HepG2 (cell line): ENCODE data around the gene ZFPM1. TPM values are rescaled to one million over a fixed set of nuclear protein-coding genes. Genes with fewer than 3 reads are reported as not detected.
A peak's percentile ranks its signal among the peaks of the same experiment; 100 is the strongest.

Source experiments
- ARNT2 ChIP-seq: sonication (generic); formaldehyde crosslinking; IDR thresholded peaks from 2 replicates; pipeline ENCODE4 v1.8.0; 2022; ENCODE audit warnings: mild to moderate bottlenecking, low read depth, missing genetic modification reagents, moderate library complexity
- BRD4 ChIP-seq: sonication (generic); formaldehyde crosslinking; IDR thresholded peaks from 2 replicates; pipeline ENCODE4 v1.4.0; 2020; ENCODE audit warnings: missing genetic modification reagents
- CC2D1A ChIP-seq: sonication (generic); formaldehyde crosslinking; IDR thresholded peaks from 2 replicates; pipeline ENCODE4 v1.8.1; 2023; ENCODE audit warnings: mild to moderate bottlenecking, missing genetic modification reagents
- CCAR2 ChIP-seq: fragments of 200-400 bp; formaldehyde crosslinking; optimal IDR thresholded peaks from 2 replicates; pipeline ENCODE3; 2018; ENCODE audit warnings: low read depth, mild to moderate bottlenecking, low read length, moderate library complexity
- ELF1 ChIP-seq: sonication (generic); formaldehyde crosslinking; IDR thresholded peaks from 2 replicates; pipeline ENCODE4 v1.4.0; 2020; ENCODE audit warnings: missing genetic modification reagents
- HCFC1 ChIP-seq: fragments of 150-350 bp; IDR thresholded peaks from 2 replicates; pipeline ENCODE4 v1.6.1; 2014; ENCODE audit warnings: low read depth, low read length
- HDAC1 ChIP-seq: sonication (generic); formaldehyde crosslinking; IDR thresholded peaks from 2 replicates; pipeline ENCODE4 v1.5.1; 2020; ENCODE audit warnings: mild to moderate bottlenecking, missing genetic modification reagents
- HIVEP1 ChIP-seq: sonication (generic); formaldehyde crosslinking; IDR thresholded peaks from 2 replicates; pipeline ENCODE4 v1.4.0; 2020; ENCODE audit warnings: mild to moderate bottlenecking, missing genetic modification reagents
- HNRNPK ChIP-seq: fragments of 200-400 bp; formaldehyde crosslinking; IDR thresholded peaks from 2 replicates; pipeline ENCODE4 v1.6.1; 2018; ENCODE audit warnings: low read length, low read depth, moderate library complexity, mild to moderate bottlenecking; ENCODE audit not compliant: poor library complexity, severe bottlenecking
- KDM1A ChIP-seq: IDR thresholded peaks from 2 replicates; pipeline ENCODE4 v1.6.1; 2016; ENCODE audit warnings: missing compliant biosample characterization
- KLF9 ChIP-seq: IDR thresholded peaks from 2 replicates; pipeline ENCODE4 v1.6.1; 2016; ENCODE audit warnings: low read depth
- NFATC3 ChIP-seq: sonication (generic); formaldehyde crosslinking; IDR thresholded peaks from 2 replicates; pipeline ENCODE4 v1.5.1; 2020; ENCODE audit warnings: mild to moderate bottlenecking, missing genetic modification reagents
- PHF5A ChIP-seq: IDR thresholded peaks from one replicate; pipeline ENCODE4 v1.6.1; 2018; ENCODE audit warnings: low read depth, missing genetic modification reagents; ENCODE audit not compliant: unreplicated experiment
- SIN3A ChIP-seq: IDR thresholded peaks from 2 replicates; pipeline ENCODE4 v1.6.1; 2011; ENCODE audit warnings: low read depth, mild to moderate bottlenecking, control low read depth, low read length, borderline replicate concordance
- TSC22D2 ChIP-seq: sonication (generic); formaldehyde crosslinking; IDR thresholded peaks from 2 replicates; pipeline ENCODE4 v1.5.1; 2020; ENCODE audit warnings: missing genetic modification reagents, mild to moderate bottlenecking, borderline replicate concordance
- ZNF335 ChIP-seq: sonication (generic); formaldehyde crosslinking; IDR thresholded peaks from 2 replicates; pipeline ENCODE4 v1.4.0; 2020; ENCODE audit warnings: missing genetic modification reagents
- ZNF772 ChIP-seq: sonication (generic); formaldehyde crosslinking; IDR thresholded peaks from 2 replicates; pipeline ENCODE4 v1.5.0; 2020; ENCODE audit warnings: mild to moderate bottlenecking, missing genetic modification reagents
- polyA plus RNA-seq, 8 experiments: library from polyadenylated mRNA; depleted of rRNA in 3 of 8; stranded (reverse) in 7 of 8; unstranded in 1 of 8; fragments of >200 nt; fragmentation: Illumina TruSeq in 4 of 8; extraction: Trizol in 4 of 8; gene quantifications; 2 replicates each; pipeline versions ENCODE4 v1.2.1 to v1.2.3, GENCODE V29; 2011 to 2016; ENCODE audit warnings: low read depth in 4 of 8, missing spikeins in 1 of 8, mixed read lengths in 1 of 8; ENCODE audit not compliant: insufficient read depth in 1 of 8
- total RNA-seq, 5 experiments: library from RNA; depleted of rRNA; stranded (reverse); fragments of >200 nt; fragmentation: Illumina TruSeq; extraction: Trizol; gene quantifications; 2 replicates each; pipeline ENCODE4 v1.2.3, GENCODE V29; 2016; ENCODE audit warnings: low read depth in 1 of 5
- TF ChIP-seq, protein P1 (sequence below): sonication (generic); formaldehyde crosslinking; IDR thresholded peaks from 2 replicates; pipeline ENCODE4 v1.8.1; 2023; ENCODE audit warnings: missing genetic modification reagents, mild to moderate bottlenecking, borderline replicate concordance
- TF ChIP-seq, protein P2 (sequence below): sonication (generic); formaldehyde crosslinking; IDR thresholded peaks from 2 replicates; pipeline ENCODE4 v1.5.1; 2020; ENCODE audit warnings: mild to moderate bottlenecking, moderate library complexity, missing genetic modification reagents
- TF ChIP-seq, protein P3 (sequence below): sonication (generic); formaldehyde crosslinking; IDR thresholded peaks from 2 replicates; pipeline ENCODE4 v1.5.0; 2020; ENCODE audit warnings: mild to moderate bottlenecking, missing genetic modification reagents, borderline replicate concordance

The ZFPM1 gene
- total and polyA plus RNA-seq, 2 of the 13 experiments (the other 11 are each of a cell fraction or from before 2014, with no cell fraction given), result 1.3 to 3.8 TPM

DNA sequence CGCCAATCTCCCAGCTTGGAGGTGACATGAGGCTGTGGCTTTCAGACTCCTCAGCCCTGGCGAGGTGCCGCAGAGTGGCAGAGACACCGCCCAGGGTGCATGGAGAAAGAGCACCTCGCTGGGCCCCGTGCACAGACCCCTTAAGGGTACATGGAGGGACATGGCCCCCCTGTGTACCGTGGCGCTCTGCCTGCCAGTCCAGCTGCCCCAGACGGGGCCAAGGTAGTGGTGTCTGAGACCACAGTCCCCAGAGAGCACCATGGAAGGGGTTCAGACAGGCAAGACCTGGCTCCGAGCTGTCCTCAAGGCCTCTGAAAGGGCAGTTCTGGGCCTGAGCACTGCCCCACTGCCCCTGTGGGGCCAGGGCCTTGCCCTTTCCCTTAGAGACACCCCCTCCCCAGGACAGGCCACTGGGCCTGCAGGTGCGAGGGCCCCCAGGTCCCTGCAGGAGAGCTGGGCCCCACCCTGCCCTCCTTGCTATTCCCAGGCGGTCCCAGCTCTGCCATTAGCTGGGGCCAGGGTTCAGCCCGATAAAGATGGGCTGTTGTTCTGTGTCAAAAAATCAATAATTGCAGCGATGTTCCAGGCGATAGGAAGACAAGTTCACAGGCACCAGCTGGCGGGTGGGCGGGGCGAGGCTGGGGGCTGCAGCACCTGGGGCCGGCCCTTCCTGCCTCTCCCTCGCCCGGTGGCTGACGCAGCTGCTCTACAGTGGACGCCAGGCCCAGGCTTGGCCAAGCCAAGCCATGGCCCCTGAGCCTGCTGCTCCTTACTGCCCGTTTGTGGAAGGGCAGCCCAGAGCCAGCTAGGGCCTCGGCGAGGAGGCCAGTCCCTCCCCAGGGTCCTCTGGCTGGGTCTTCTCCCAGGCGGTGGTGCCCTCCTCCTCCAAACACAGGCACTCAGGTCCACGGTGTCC is 51.7 kb downstream of the ZFPM1 start (continued):
- TF ChIP-seq ZNF335 (CRISPR knock-in tag) (peak; percentile 63; the same call in 1 of the 2 replicates), HIVEP1 (CRISPR knock-in tag) (peak; percentile 74; the same call in 1 of the 2 replicates), CCAR2 (no peak), HDAC1 (CRISPR knock-in tag) (peak; percentile 98), TSC22D2 (0 out of 2 replicates have a peak, but pooled peaks have one; percentile 74), BRD4 (CRISPR knock-in tag) (peak; percentile 78), KLF9 (CRISPR knock-in tag) (peak; percentile 54; the same call in 1 of the 2 replicates), ZNF772 (CRISPR knock-in tag) (no peak; the same call in 1 of the 2 replicates), HNRNPK (peak; percentile 64), HCFC1 (no peak), ELF1 (CRISPR knock-in tag) (peak; percentile 40), KDM1A (peak; percentile 91), CC2D1A (CRISPR knock-in tag) (no peak), PHF5A (CRISPR knock-in tag) (no peak), NFATC3 (no peak), ARNT2 (CRISPR knock-in tag) (no peak), SIN3A (peak; percentile 81; the same call in 1 of the 2 replicates)
- TF ChIP-seq, protein P1, sequence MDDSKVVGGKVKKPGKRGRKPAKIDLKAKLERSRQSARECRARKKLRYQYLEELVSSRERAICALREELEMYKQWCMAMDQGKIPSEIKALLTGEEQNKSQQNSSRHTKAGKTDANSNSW (CRISPR knock-in tag), result no peak
- TF ChIP-seq, protein P2, sequence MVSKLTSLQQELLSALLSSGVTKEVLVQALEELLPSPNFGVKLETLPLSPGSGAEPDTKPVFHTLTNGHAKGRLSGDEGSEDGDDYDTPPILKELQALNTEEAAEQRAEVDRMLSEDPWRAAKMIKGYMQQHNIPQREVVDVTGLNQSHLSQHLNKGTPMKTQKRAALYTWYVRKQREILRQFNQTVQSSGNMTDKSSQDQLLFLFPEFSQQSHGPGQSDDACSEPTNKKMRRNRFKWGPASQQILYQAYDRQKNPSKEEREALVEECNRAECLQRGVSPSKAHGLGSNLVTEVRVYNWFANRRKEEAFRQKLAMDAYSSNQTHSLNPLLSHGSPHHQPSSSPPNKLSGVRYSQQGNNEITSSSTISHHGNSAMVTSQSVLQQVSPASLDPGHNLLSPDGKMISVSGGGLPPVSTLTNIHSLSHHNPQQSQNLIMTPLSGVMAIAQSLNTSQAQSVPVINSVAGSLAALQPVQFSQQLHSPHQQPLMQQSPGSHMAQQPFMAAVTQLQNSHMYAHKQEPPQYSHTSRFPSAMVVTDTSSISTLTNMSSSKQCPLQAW (CRISPR knock-in tag), result peak; percentile 96
- TF ChIP-seq, protein P3, sequence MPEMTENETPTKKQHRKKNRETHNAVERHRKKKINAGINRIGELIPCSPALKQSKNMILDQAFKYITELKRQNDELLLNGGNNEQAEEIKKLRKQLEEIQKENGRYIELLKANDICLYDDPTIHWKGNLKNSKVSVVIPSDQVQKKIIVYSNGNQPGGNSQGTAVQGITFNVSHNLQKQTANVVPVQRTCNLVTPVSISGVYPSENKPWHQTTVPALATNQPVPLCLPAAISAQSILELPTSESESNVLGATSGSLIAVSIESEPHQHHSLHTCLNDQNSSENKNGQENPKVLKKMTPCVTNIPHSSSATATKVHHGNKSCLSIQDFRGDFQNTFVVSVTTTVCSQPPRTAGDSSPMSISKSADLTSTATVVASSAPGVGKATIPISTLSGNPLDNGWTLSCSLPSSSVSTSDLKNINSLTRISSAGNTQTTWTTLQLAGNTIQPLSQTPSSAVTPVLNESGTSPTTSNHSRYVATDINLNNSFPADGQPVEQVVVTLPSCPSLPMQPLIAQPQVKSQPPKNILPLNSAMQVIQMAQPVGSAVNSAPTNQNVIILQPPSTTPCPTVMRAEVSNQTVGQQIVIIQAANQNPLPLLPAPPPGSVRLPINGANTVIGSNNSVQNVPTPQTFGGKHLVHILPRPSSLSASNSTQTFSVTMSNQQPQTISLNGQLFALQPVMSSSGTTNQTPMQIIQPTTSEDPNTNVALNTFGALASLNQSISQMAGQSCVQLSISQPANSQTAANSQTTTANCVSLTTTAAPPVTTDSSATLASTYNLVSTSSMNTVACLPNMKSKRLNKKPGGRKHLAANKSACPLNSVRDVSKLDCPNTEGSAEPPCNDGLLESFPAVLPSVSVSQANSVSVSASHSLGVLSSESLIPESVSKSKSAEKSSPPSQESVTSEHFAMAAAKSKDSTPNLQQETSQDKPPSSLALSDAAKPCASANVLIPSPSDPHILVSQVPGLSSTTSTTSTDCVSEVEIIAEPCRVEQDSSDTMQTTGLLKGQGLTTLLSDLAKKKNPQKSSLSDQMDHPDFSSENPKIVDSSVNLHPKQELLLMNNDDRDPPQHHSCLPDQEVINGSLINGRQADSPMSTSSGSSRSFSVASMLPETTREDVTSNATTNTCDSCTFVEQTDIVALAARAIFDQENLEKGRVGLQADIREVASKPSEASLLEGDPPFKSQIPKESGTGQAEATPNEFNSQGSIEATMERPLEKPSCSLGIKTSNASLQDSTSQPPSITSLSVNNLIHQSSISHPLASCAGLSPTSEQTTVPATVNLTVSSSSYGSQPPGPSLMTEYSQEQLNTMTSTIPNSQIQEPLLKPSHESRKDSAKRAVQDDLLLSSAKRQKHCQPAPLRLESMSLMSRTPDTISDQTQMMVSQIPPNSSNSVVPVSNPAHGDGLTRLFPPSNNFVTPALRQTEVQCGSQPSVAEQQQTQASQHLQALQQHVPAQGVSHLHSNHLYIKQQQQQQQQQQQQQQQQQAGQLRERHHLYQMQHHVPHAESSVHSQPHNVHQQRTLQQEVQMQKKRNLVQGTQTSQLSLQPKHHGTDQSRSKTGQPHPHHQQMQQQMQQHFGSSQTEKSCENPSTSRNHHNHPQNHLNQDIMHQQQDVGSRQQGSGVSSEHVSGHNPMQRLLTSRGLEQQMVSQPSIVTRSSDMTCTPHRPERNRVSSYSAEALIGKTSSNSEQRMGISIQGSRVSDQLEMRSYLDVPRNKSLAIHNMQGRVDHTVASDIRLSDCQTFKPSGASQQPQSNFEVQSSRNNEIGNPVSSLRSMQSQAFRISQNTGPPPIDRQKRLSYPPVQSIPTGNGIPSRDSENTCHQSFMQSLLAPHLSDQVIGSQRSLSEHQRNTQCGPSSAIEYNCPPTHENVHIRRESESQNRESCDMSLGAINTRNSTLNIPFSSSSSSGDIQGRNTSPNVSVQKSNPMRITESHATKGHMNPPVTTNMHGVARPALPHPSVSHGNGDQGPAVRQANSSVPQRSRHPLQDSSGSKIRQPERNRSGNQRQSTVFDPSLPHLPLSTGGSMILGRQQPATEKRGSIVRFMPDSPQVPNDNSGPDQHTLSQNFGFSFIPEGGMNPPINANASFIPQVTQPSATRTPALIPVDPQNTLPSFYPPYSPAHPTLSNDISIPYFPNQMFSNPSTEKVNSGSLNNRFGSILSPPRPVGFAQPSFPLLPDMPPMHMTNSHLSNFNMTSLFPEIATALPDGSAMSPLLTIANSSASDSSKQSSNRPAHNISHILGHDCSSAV (CRISPR knock-in tag), result no peak
